OCI-LY1 (cell line): Measurements from ENCODE around the gene FSTL3.
A peak's percentile ranks its signal among the peaks of the same experiment; 100 is the strongest.

ENCODE experiments used
- H2AFZ ChIP-seq: fragments of 200-600 bp; sonication (generic), shearing (Covaris generic); 2 replicates; pipeline ENCODE4 v1.6.0; 2014; ENCODE audit warnings: antibody characterized with exemption, mild to moderate bottlenecking, low read length
- H3F3A ChIP-seq: fragments of 200-600 bp; sonication (generic), shearing (Covaris generic); 2 replicates; pipeline ENCODE4 v1.6.0; 2014; ENCODE audit warnings: mild to moderate bottlenecking, antibody characterized with exemption, low read length, moderate library complexity; ENCODE audit not compliant: insufficient read depth
- H3K27ac ChIP-seq: fragments of 200-600 bp; sonication (generic); 2 replicates; pipeline ENCODE4 v1.5.1; 2014; ENCODE audit warnings: low read length, mixed run types, mild to moderate bottlenecking, low read depth; ENCODE audit not compliant: poor library complexity, severe bottlenecking
- H3K27me3 ChIP-seq: fragments of 200-600 bp; sonication (generic); 2 replicates; pipeline ENCODE4 v1.6.0; 2014; ENCODE audit warnings: antibody characterized with exemption, mild to moderate bottlenecking, low read length, moderate library complexity; ENCODE audit not compliant: insufficient read depth
- H3K36me3 ChIP-seq: fragments of 200-600 bp; sonication (generic); 2 replicates; pipeline ENCODE4 v1.6.1; 2014; ENCODE audit warnings: mild to moderate bottlenecking, antibody characterized with exemption, low read length, moderate library complexity, mixed read lengths; ENCODE audit not compliant: insufficient read depth
- H3K4me1 ChIP-seq: fragments of 200-600 bp; sonication (generic); 2 replicates; pipeline ENCODE4 v1.5.1; 2014; ENCODE audit warnings: mild to moderate bottlenecking, low read length, moderate library complexity; ENCODE audit not compliant: insufficient read depth, severe bottlenecking
- H3K4me2 ChIP-seq: fragments of 200-600 bp; sonication (generic), shearing (Covaris generic); 2 replicates; pipeline ENCODE4 v1.6.1; 2014; ENCODE audit warnings: low read length
- H3K4me3 ChIP-seq: fragments of 200-600 bp; sonication (generic); 2 replicates; pipeline ENCODE4 v1.5.1; 2014; ENCODE audit warnings: low read length, low read depth, mild to moderate bottlenecking, mixed read lengths; ENCODE audit not compliant: poor library complexity, severe bottlenecking
- H3K79me2 ChIP-seq: fragments of 200-600 bp; shearing (Covaris generic); 2 replicates; pipeline ENCODE4 v1.6.1; 2016; ENCODE audit warnings: mixed run types, low read length, mixed read lengths; ENCODE audit not compliant: insufficient read depth
- H3K9ac ChIP-seq: fragments of 200-600 bp; sonication (generic), shearing (Covaris generic); 2 replicates; pipeline ENCODE4 v1.6.1; 2014; ENCODE audit warnings: mild to moderate bottlenecking, low read length, mixed read lengths
- H3K9me2 ChIP-seq: fragments of 200-600 bp; sonication (generic), shearing (Covaris generic); 2 replicates; pipeline ENCODE4 v1.6.1; 2014; ENCODE audit warnings: low read depth, mild to moderate bottlenecking, low read length, mixed read lengths
- H3K9me3 ChIP-seq: fragments of 200-600 bp; shearing (Covaris generic); 2 replicates; pipeline ENCODE4 v1.6.1; 2014; ENCODE audit warnings: low read length, mixed read lengths
- H4K20me1 ChIP-seq: fragments of 200-600 bp; sonication (generic), shearing (Covaris generic); 2 replicates; pipeline ENCODE4 v1.6.0; 2016; ENCODE audit warnings: mild to moderate bottlenecking, low read length; ENCODE audit not compliant: insufficient read depth
- EZH2 ChIP-seq: fragments of 200-600 bp; sonication (generic), shearing (Covaris generic); IDR thresholded peaks from 2 replicates; pipeline ENCODE4 v1.8.0; 2017; ENCODE audit warnings: borderline replicate concordance, mixed run types, mild to moderate bottlenecking, antibody characterized with exemption, low read length, moderate library complexity, mixed read lengths
- TF ChIP-seq, protein P1 (sequence below): fragments of 200-600 bp; sonication (generic), shearing (Covaris generic); IDR thresholded peaks from 2 replicates; pipeline ENCODE4 v1.5.1; 2017; ENCODE audit warnings: mild to moderate bottlenecking, antibody characterized with exemption, low read length, moderate library complexity, mixed read lengths

FSTL3 gene

GRCh38 chr19:681029-682019, 5.1 kb downstream of the FSTL3 start:
- Histone ChIP-seq H3K4me3 (peak overlapping the region; percentile 58), H3K27me3 (peaks cover 7% of the 10 kb centered on the region; the same call in 1 of the 2 replicates), H3K9me2 (no peaks in the 10 kb centered on the region), H3F3A (no peaks in the 10 kb centered on the region), H3K27ac (peak overlapping the region; percentile 66), H3K79me2 (no peaks in the 10 kb centered on the region), H3K36me3 (no peaks in the 10 kb centered on the region), H2AFZ (no peak overlapping the region), H3K9me3 (no peaks in the 10 kb centered on the region), H3K4me1 (peaks cover 6% of the 10 kb centered on the region), H3K9ac (no peak overlapping the region), H3K4me2 (peak overlapping the region; percentile 80; the same call in 1 of the 2 replicates), H4K20me1 (no peaks in the 10 kb centered on the region)
- TF ChIP-seq, protein P1, sequence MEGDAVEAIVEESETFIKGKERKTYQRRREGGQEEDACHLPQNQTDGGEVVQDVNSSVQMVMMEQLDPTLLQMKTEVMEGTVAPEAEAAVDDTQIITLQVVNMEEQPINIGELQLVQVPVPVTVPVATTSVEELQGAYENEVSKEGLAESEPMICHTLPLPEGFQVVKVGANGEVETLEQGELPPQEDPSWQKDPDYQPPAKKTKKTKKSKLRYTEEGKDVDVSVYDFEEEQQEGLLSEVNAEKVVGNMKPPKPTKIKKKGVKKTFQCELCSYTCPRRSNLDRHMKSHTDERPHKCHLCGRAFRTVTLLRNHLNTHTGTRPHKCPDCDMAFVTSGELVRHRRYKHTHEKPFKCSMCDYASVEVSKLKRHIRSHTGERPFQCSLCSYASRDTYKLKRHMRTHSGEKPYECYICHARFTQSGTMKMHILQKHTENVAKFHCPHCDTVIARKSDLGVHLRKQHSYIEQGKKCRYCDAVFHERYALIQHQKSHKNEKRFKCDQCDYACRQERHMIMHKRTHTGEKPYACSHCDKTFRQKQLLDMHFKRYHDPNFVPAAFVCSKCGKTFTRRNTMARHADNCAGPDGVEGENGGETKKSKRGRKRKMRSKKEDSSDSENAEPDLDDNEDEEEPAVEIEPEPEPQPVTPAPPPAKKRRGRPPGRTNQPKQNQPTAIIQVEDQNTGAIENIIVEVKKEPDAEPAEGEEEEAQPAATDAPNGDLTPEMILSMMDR, result no peak
- TF ChIP-seq EZH2, result no peak

DNA sequence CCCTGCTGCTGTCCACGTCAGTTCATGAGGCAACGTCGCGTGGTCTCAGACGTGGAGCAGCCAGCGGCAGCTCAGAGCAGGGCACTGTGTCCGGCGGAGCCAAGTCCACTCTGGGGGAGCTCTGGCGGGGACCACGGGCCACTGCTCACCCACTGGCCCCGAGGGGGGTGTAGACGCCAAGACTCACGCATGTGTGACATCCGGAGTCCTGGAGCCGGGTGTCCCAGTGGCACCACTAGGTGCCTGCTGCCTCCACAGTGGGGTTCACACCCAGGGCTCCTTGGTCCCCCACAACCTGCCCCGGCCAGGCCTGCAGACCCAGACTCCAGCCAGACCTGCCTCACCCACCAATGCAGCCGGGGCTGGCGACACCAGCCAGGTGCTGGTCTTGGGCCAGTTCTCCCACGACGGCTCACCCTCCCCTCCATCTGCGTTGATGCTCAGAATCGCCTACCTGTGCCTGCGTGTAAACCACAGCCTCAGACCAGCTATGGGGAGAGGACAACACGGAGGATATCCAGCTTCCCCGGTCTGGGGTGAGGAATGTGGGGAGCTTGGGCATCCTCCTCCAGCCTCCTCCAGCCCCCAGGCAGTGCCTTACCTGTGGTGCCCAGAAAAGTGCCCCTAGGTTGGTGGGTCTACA, 6.6 kb downstream of the FSTL3 start:
- H3K9me2 ChIP-seq, result no peaks in the 10 kb centered on the region
- H2AFZ ChIP-seq, result no peak overlapping the region
- H3K4me1 ChIP-seq, result peaks cover 6% of the 10 kb centered on the region
- no peak overlapping the region for H3K27ac ChIP-seq
- H4K20me1 ChIP-seq, result no peaks in the 10 kb centered on the region
- no peaks in the 10 kb centered on the region for H3K79me2 ChIP-seq
- peaks cover 12% of the 10 kb centered on the region; the same call in 1 of the 2 replicates for H3K27me3 ChIP-seq
- no peaks in the 10 kb centered on the region for H3K9me3 ChIP-seq
- TF ChIP-seq, protein P1, result no peak
- no peak for TF ChIP-seq EZH2
- no peak overlapping the region for H3K9ac ChIP-seq
- H3K4me2 ChIP-seq, result no peak overlapping the region
- no peaks in the 10 kb centered on the region for H3F3A ChIP-seq
- H3K4me3 ChIP-seq, result no peak overlapping the region
- H3K36me3 ChIP-seq, result no peaks in the 10 kb centered on the region

DNA sequence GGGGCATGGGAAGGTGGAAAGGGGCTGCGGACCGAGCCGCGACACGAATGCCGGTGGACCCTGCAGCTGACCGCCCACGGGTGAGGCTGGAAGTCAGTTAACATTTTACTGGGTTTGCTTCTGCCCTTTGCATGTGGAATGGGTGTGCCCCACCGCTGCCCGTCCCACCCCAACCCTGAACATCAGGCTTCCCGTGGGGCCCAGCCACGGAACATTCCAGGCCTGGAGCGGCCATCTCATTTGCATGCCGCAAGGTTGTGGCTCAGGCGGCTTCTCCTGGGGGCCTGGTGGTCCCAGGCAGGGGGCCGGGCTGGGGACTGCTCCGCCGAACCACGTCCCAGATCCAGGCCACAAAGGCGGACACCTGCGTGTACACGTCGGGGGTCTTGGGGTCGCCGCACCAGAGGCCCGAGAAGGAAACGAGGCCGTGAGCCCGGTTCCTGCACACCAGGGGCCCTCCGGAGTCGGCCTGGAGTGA, 9.3 kb downstream of the FSTL3 start:
- Histone ChIP-seq H3K79me2 (no peaks in the 10 kb centered on the region), H2AFZ (no peak overlapping the region), H3K27ac (no peak overlapping the region), H4K20me1 (no peaks in the 10 kb centered on the region), H3K4me1 (no peaks in the 10 kb centered on the region), H3K27me3 (peaks cover 13% of the 10 kb centered on the region; the same call in 1 of the 2 replicates), H3K9ac (no peak overlapping the region), H3F3A (no peaks in the 10 kb centered on the region), H3K36me3 (no peaks in the 10 kb centered on the region), H3K9me2 (no peaks in the 10 kb centered on the region), H3K4me2 (no peak overlapping the region), H3K9me3 (no peaks in the 10 kb centered on the region), H3K4me3 (no peak overlapping the region)
- TF ChIP-seq, protein P1, result no peak
- no peak for TF ChIP-seq EZH2
